AML-193 (cell line): ENCODE results near the gene TMPRSS4.

Source experiments
- DNase-seq, 2 experiments: peaks; one replicate each; lab custom pipeline; 2025; lab: John Stamatoyannopoulos, UW

TMPRSS4 gene

GRCh38 chr11:118153976-118154375, 77.1 kb downstream of the TMPRSS4 start:
- no peak for DNase-seq

GRCh38 chr11:118154641-118155040, 77.8 kb downstream of the TMPRSS4 start:
- no peak for DNase-seq

- no peak for DNase-seq
These were observed 79.1 kb downstream of the TMPRSS4 start for GRCh38 chr11:118155776-118156530.

- DNase-seq = no peak
These were observed 79.8 kb downstream of the TMPRSS4 start for GRCh38 chr11:118156531-118157185.

GRCh38 chr11:118157186-118157895, 80.5 kb downstream of the TMPRSS4 start:
- DNase-seq = no peak

GRCh38 chr11:118161786-118162185, 84.9 kb downstream of the TMPRSS4 start:
- DNase-seq = no peak

GRCh38 chr11:118162846-118163245, 86.0 kb downstream of the TMPRSS4 start:
- DNase-seq = no peak

- DNase-seq = no peak
These were observed 86.6 kb downstream of the TMPRSS4 start for GRCh38 chr11:118163494-118163893.

GRCh38 chr11:118164885-118165284, 88.0 kb downstream of the TMPRSS4 start:
- DNase-seq = no peak

GRCh38 chr11:118166641-118167040, 89.8 kb downstream of the TMPRSS4 start:
- no peak for DNase-seq

GRCh38 chr11:118167253-118167652, 90.4 kb downstream of the TMPRSS4 start:
- no peak for DNase-seq

- DNase-seq = no peak
These were observed 91.0 kb downstream of the TMPRSS4 start for GRCh38 chr11:118167906-118168305.

- no peak for DNase-seq
These were observed 91.4 kb downstream of the TMPRSS4 start for GRCh38 chr11:118168316-118168715.

GRCh38 chr11:118168751-118169150, 91.9 kb downstream of the TMPRSS4 start:
- no peak for DNase-seq

- DNase-seq = no peak
These were observed 92.6 kb downstream of the TMPRSS4 start for GRCh38 chr11:118169300-118170140.

- DNase-seq = no peak
These were observed 93.4 kb downstream of the TMPRSS4 start for GRCh38 chr11:118170231-118170630.

- no peak for DNase-seq
These were observed 94.0 kb downstream of the TMPRSS4 start for GRCh38 chr11:118170882-118171268.
